ENCODE data around the gene COPE.

COPE gene

DNA sequence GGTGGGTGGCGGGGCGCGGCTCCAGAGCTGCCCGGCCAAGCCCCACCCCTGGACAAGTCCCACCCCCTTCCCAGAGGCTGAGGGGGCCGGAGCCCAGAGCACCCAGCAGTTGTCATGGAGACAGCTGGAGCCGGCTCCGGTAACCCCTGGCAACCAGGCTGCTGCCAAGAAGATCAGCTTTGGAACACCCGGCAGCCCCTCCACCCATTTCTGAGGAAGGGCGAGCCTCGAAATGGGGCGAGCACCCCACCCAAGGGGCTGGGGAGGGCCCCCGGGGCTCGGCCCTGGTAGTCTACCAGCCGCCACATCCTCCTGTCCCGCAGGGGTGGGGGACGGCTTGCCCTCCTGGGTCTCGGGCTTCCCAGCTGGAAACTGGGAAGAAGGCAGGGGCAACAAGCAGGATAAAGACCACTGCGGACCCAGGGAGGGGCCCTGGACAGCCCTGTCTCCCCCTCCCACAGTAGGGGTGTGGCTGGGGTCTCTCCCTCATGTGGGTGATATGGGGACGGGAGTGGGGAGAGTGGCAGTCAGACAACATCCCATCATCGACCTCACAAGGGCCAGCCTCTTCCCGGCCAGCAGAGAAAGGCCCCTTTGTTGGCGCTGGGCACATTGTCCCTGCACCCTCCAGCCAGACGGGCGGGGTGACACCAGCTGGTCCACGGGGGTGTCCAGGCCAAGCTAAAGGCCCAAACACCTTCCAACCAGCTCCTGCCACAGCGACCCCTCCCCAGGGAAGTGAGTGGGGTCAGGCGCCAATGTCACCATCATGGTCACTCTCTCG, 24.7 kb downstream of the COPE start:
- DNase-seq (ENCODE audit: low read depth): peak; percentile 49

- DNase-seq (ENCODE audit: low read depth): no peak
Observed at GRCh38 chr19:18893587-18894253, 25.5 kb downstream of the COPE start.

- DNase-seq (ENCODE audit: low read depth): no peak
Observed at GRCh38 chr19:18889949-18890745, 29.0 kb downstream of the COPE start.

- DNase-seq (ENCODE audit: low read depth): no peak
Observed at GRCh38 chr19:18886972-18887371, 32.2 kb downstream of the COPE start.

DNA sequence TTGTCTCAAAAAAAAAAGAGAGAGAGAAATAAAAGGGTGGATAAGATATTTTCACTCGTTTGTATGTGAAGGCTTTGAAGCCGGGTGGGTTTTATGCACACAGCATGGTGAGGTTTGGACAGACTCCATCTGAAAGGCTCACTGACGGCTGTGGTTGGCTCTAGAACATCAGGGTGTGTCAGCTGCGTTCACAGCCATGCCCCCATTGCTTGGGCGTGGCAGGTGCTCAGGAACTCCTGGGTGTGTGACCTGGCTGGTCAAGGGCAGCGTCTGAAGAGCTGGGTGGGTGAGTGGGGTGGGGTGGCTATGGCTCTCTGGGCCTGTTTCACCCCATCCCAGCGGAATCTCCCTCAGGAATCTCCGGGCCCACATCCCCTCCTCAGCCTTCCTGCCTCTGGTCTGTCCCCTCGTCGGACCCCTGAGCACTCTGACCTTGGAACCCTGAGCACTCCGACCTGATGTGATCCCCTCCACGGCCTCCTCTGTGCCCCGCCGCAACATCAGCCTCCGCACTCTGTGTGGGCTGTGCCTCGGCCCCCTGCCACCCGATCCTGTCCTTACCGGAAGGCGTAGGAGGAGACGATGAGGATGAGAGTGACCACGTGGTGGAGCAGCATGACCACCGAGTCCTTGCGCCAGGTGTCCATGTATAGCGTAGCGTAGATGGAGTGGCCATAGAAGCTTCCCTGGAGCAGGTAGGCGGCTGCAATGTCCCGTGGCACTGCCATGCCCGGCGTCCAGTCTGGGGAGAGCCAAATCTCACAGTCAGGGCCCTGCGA, 35.5 kb downstream of the COPE start:
- DNase-seq (ENCODE audit: low read depth): no peak

DNA sequence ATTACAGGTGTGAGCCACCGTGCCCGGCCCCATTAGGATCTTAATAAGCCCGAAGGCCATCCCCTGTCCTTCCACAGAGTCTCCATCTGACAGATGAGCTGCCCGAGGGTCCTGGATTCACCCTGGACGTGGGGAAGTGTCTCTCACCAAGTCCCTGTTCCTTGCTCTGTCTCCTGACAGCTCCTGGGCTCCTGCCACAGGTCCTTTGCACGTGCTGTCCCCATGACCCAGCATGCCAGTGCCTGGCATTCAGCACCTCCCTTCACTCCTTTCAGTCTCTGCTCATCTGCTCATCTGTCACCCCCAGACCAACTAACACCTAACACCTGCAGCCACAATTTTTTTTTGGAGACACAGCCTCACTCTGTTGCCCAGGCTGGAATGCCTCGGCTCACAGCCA, 37.7 kb downstream of the COPE start:
- no peak for DNase-seq (ENCODE audit: low read depth)

DNA sequence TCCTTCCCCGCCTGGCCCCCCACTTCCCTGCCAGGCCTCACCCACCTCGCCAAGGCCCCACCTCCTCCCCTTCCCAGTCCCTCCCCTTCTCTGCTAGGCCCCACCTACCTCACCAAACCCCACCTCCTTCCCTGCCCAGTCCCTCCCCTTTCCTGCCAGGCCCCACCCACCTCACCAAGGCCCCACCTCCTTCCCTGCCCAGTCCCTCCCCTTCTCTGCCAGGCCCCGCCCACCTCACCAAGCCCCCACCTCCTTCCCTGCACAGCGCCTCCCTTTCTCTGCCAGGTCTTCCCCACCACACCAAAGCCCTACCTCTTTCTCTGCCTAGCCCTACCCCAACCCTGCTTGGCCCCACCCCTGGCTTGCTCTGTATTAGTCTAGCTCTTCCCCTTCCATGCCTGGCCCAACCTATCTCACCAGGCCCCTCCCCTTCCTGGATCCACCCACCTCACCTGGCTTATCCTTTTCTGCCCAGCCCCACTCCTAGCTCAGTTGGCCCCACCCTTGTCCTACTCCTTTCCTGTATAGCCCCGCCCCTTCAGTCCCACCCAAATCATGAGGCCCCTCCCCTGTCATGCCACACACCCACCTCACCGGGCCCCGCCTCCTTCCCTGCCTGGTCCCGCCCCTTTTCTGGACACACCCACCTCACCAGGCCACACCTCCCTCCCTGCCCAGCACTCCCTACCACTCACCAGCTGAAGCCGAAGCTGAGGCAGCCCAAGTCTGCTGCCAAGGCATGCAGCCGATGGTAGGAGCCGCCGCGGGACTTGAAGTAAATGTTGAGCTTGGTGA, 39.4 kb downstream of the COPE start:
- DNase-seq (ENCODE audit: low read depth): peak; percentile 55

DNA sequence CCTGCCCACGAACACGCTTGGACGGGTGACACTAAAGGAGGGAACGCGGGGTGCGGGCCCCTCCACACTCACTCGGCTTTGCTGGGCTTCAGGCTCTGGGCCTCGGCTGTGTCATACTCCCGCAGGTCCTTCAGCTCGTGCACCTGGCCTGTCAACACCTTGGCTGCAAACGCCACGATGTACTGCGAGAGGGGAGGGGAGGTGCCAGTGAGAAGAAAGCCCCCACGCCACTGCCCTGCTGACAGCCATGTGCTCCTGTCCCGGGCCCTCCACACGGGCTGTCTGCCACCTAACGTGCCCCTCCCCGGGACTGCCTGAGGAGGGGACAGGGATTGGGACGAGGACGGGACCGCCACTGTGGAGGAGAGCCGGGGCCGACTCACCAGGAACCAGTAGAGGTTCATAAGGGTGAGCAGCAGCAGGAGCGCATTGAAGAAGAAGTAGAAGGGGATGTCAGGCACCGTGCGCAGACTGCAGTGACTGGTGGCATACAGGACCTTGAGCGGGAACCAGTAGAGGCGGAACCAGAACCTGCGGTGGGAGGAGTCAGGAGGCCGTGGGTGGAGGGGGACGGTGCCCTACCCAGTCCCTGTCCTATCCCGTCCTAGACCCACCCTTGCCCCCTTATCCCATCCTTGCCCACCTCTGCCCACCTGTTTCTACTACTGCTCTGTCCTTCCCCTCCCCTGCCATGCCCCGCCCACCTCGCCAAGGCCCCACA, 40.2 kb downstream of the COPE start:
- no peak for DNase-seq (ENCODE audit: low read depth)

DNA sequence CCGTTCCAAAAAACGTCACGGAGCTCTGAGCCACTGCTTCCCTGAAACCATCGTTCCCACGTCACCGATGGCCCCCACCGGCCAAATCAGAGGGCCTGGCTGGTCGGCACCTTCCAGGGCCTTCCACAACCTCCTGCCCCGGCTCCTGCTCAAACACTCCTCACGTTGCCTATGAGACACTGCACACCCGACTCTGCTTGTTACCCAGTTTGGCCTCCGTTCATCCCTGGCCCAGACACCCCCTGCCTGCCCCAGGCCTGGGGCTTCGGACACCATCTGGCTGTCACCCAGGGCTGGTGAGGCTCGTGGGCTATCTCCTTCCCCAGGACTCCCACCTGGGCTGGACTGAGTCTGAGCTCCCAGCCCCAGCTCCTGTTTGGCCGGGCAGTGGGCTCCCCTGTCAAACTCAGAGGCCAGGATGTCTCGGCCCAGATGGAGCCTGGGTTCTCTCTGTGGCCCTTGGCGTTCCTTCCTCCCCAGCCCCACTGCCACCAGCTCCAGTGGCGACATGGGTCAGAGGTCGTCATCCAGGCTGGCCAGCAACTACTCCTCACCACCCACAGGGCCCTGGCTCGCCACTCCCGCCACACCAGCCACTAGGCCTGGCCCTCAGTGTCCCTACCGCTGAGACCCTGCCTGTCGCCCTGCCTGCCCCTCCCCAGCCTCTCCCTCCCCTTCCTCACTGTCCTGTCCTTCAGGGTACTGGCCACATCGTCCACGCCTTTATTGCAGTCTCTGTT, 41.0 kb downstream of the COPE start:
- DNase-seq (ENCODE audit: low read depth): no peak

- no peak for DNase-seq (ENCODE audit: low read depth)
Observed at GRCh38 chr19:18876865-18877264, 42.3 kb downstream of the COPE start.

GRCh38 chr19:18875726-18876125, 43.5 kb downstream of the COPE start:
- DNase-seq (ENCODE audit: low read depth): no peak

DNA sequence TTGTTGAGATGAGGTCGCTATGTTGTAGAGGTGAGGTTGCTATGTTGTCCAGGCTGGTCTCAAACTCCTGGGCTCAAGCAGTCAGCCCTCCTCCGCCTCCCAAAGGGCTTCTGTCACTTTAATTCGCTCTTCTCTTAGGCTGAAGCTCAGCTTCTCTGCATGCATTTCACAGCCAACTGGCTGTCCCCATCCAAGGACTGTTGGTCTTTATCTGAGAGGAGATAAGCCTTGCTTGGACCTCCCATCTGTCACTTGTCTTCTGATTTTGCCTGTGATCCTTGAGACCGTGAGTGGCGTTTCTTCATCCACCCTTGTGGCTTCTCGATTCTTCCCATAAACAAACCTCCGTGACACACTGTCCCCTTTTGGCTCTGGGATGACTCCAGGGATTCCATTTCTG, 47.6 kb downstream of the COPE start:
- DNase-seq (ENCODE audit: low read depth): no peak

- DNase-seq (ENCODE audit: low read depth): no peak
Observed at GRCh38 chr19:18870531-18871172, 48.5 kb downstream of the COPE start.

- DNase-seq (ENCODE audit: low read depth): no peak
Observed at GRCh38 chr19:18869781-18870530, 49.2 kb downstream of the COPE start.

GRCh38 chr19:18869023-18869618, 50.1 kb downstream of the COPE start:
- no peak for DNase-seq (ENCODE audit: low read depth)

DNA sequence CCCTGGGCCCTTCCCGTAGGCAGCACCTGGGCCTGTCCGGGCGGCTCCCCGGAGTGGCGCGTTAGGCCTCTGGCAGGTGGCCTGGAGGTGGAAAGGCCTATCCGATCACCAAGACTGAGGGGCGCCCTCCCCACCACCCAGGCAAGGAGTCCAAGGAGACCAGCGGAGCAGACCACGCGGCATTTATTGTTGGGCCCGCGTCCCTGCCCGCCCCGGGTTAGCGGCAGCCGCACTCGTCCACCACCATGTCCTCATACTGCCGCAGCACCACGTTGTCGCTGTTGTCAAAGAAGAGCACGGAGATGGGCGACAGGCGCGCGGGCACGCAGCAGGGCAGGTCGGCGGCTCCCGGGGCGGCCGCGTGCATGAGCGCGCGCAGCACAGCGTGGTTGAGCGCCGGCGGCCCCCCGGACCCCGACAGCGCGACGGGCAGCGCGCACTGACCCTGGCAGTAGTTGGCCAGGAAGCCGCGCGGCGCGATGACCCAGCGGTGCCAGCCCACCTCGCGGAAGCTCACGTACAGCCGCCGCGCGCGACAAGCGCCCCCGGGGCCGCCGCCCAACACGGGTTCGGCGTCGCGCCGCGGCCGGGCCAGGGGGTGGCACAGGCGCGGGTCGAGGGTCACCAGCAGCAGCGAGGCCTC, 50.7 kb downstream of the COPE start:
- DNase-seq (ENCODE audit: low read depth): no peak

GRCh38 chr19:18867751-18868150, 51.4 kb downstream of the COPE start:
- DNase-seq (ENCODE audit: low read depth): no peak

DNA sequence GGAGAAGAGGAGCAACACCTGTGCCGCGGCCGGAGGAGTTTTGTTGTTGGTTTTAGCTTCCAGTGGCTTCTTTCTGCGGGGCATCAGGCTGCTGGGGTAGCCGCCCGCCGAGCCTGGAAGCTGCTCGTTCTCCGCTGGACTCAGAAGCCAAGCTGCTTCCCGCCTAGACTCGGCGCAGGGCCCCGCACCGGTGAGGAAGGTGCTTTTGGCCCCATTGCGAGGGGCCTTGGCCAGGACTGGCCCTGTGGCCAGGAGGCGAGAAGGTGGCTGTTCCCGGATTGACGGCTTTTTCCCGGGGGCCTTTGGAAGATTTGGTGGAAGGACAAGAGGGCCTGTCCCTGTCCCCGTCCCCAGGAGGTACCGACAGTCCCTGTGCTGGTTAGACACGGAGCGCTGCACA, 52.0 kb downstream of the COPE start:
- DNase-seq (ENCODE audit: low read depth): no peak

Data from ELR (cell line).